ENCODE data around the gene TPX2.

DNA sequence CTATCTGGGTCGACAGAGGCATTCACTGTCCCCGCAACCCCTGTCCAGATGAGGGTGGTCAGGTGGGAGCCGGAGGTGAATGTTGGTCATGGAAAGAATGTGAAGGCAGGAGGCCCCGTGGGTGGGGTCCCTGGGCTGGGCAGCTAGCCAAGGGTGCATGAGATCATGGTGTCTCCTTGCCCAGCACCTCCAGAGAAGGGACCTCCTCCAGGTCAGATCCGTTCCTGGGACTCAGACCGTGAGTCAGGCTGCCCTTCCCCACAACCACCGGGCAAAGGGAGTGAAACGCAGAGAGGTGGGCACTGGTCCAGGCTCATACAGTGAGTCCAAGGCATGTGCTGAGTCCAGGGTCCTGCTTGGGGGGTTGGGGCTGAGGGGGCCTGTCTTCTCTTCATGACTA lies 102.8 kb downstream of the TPX2 start:
- TF ChIP-seq POLR2A (IDR thresholded peaks at IDR 0.05; ENCODE audit: control extremely low read depth in 1 of 2, low read depth in 2 of 2, low read length in 2 of 2) (no peak), TEAD4 (IDR thresholded peaks at IDR 0.05; ENCODE audit: low read depth, low read length) (no peak), EP300 (IDR thresholded peaks at IDR 0.05; ENCODE audit: borderline replicate concordance in 1 of 2, low read depth in 2 of 2, low read length in 2 of 2) (no peak), SIN3A (conservative IDR thresholded peaks at IDR 0.05 in 1 of 2, IDR thresholded peaks at IDR 0.05 in 1 of 2; ENCODE audit: low read depth in 1 of 2, low read length in 2 of 2) (no peak), RFX5 (IDR thresholded peaks at IDR 0.05; ENCODE audit: borderline replicate concordance, low read depth, low read length) (no peak), GABPA (IDR thresholded peaks at IDR 0.05; ENCODE audit: borderline replicate concordance, insufficient read depth, low read length) (no peak), EZH2 (IDR thresholded peaks at IDR 0.05; ENCODE audit: low read depth, low read length, severe bottlenecking) (no peak), MAX (IDR thresholded peaks at IDR 0.05) (no peak)
- TF ChIP-seq, protein P1, sequence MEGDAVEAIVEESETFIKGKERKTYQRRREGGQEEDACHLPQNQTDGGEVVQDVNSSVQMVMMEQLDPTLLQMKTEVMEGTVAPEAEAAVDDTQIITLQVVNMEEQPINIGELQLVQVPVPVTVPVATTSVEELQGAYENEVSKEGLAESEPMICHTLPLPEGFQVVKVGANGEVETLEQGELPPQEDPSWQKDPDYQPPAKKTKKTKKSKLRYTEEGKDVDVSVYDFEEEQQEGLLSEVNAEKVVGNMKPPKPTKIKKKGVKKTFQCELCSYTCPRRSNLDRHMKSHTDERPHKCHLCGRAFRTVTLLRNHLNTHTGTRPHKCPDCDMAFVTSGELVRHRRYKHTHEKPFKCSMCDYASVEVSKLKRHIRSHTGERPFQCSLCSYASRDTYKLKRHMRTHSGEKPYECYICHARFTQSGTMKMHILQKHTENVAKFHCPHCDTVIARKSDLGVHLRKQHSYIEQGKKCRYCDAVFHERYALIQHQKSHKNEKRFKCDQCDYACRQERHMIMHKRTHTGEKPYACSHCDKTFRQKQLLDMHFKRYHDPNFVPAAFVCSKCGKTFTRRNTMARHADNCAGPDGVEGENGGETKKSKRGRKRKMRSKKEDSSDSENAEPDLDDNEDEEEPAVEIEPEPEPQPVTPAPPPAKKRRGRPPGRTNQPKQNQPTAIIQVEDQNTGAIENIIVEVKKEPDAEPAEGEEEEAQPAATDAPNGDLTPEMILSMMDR (IDR thresholded peaks at IDR 0.05; ENCODE audit: control extremely low read depth in 1 of 3, insufficient read depth in 1 of 3, low read depth in 1 of 3, low read length in 3 of 3), result no peak
- TF ChIP-seq, protein P2, sequence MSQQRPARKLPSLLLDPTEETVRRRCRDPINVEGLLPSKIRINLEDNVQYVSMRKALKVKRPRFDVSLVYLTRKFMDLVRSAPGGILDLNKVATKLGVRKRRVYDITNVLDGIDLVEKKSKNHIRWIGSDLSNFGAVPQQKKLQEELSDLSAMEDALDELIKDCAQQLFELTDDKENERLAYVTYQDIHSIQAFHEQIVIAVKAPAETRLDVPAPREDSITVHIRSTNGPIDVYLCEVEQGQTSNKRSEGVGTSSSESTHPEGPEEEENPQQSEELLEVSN (IDR thresholded peaks at IDR 0.05), result no peak
